ENCODE data around the gene SLC18B1. TPM values are rescaled to one million over a fixed set of nuclear protein-coding genes. Genes with fewer than 3 reads are reported as not detected.

SLC18B1 gene
- total RNA-seq = 3.4 and 3.7 TPM in 2 replicates

- DNase-seq (ENCODE audit: low spot score) = no peak
- Mint-ChIP-seq H3K9me3 (no peaks in the 10 kb centered on the region), H3K4me1 (ENCODE audit: low read depth) (peaks cover 15% of the 10 kb centered on the region), H3K27me3 (ENCODE audit: insufficient read depth) (peaks cover 3% of the 10 kb centered on the region), H3K36me3 (ENCODE audit: low read depth) (peaks cover 2% of the 10 kb centered on the region), H3K4me3 (no peak within 1 kb of the TSS), H3K27ac (peak within 1 kb of the TSS; percentile 80)
- intact Hi-C loops (cut with micrococcal nuclease) = loop anchor here (1.0 to 2.0 kb wide), 3 partner anchors 13 to 268 kb away; no protein-coding TSS in a partner anchor
Measured at GRCh38 chr6:132797951-132798868, at the start of gene SLC18B1. Gene SLC18B1, minus strand, starts transcription at chr6:132798637. Its CDS starts 181 bp downstream, at chr6:132798456.

GRCh38 chr6:132843316-132844035 is 45.0 kb upstream of the SLC18B1 start:
- no peaks in the 10 kb centered on the region for H3K4me1 Mint-ChIP-seq (ENCODE audit: low read depth)
- no peak for DNase-seq (ENCODE audit: low spot score)
- intact Hi-C loops (cut with micrococcal nuclease) = no loop called here
- no peaks in the 10 kb centered on the region for H3K36me3 Mint-ChIP-seq (ENCODE audit: low read depth)
- H3K27me3 Mint-ChIP-seq (ENCODE audit: insufficient read depth) = peaks cover 2% of the 10 kb centered on the region
- H3K27ac Mint-ChIP-seq = no peak overlapping the region
- H3K4me3 Mint-ChIP-seq = no peak overlapping the region
- no peaks in the 10 kb centered on the region for H3K9me3 Mint-ChIP-seq

GRCh38 chr6:132841966-132842365 is 43.5 kb upstream of the SLC18B1 start:
- no peak for DNase-seq (ENCODE audit: low spot score)
- intact Hi-C loops (cut with micrococcal nuclease) = no loop called here
- no peak overlapping the region for H3K27ac Mint-ChIP-seq
- H3K4me1 Mint-ChIP-seq (ENCODE audit: low read depth) = no peaks in the 10 kb centered on the region
- H3K27me3 Mint-ChIP-seq (ENCODE audit: insufficient read depth) = peaks cover 4% of the 10 kb centered on the region
- no peak overlapping the region for H3K4me3 Mint-ChIP-seq
- H3K36me3 Mint-ChIP-seq (ENCODE audit: low read depth) = no peaks in the 10 kb centered on the region
- no peaks in the 10 kb centered on the region for H3K9me3 Mint-ChIP-seq

- Mint-ChIP-seq H3K9me3 (no peaks in the 10 kb centered on the region), H3K27ac (no peak overlapping the region), H3K4me1 (ENCODE audit: low read depth) (no peaks in the 10 kb centered on the region), H3K36me3 (ENCODE audit: low read depth) (no peaks in the 10 kb centered on the region), H3K4me3 (no peak overlapping the region), H3K27me3 (ENCODE audit: insufficient read depth) (peaks cover 10% of the 10 kb centered on the region)
- DNase-seq (ENCODE audit: low spot score) = no peak
- intact Hi-C loops (cut with micrococcal nuclease) = no loop called here
Measured at GRCh38 chr6:132832891-132833290, 34.5 kb upstream of the SLC18B1 start.

GRCh38 chr6:132830334-132830751 is 31.9 kb upstream of the SLC18B1 start:
- peaks cover 9% of the 10 kb centered on the region for H3K27me3 Mint-ChIP-seq (ENCODE audit: insufficient read depth)
- H3K9me3 Mint-ChIP-seq = no peaks in the 10 kb centered on the region
- DNase-seq (ENCODE audit: low spot score) = no peak
- H3K27ac Mint-ChIP-seq = no peak overlapping the region
- no peaks in the 10 kb centered on the region for H3K4me1 Mint-ChIP-seq (ENCODE audit: low read depth)
- H3K36me3 Mint-ChIP-seq (ENCODE audit: low read depth) = no peaks in the 10 kb centered on the region
- H3K4me3 Mint-ChIP-seq = no peak overlapping the region
- intact Hi-C loops (cut with micrococcal nuclease) = no loop called here

GRCh38 chr6:132820629-132821381 is 22.4 kb upstream of the SLC18B1 start:
- intact Hi-C loops (cut with micrococcal nuclease) = loop anchor here (5.0 kb wide), 1 partner anchor 691 kb away; no protein-coding TSS in a partner anchor
- DNase-seq (ENCODE audit: low spot score) = no peak
- H3K9me3 Mint-ChIP-seq = no peaks in the 10 kb centered on the region

GRCh38 chr6:132819405-132820161 is 21.1 kb upstream of the SLC18B1 start:
- H3K27ac Mint-ChIP-seq = peak overlapping the region; percentile 72
- DNase-seq (ENCODE audit: low spot score) = no peak
- peaks cover 50% of the 10 kb centered on the region for H3K4me1 Mint-ChIP-seq (ENCODE audit: low read depth)
- intact Hi-C loops (cut with micrococcal nuclease) = loop anchor here (5.0 kb wide), 1 partner anchor 693 kb away; no protein-coding TSS in a partner anchor
- peaks cover 2% of the 10 kb centered on the region for H3K27me3 Mint-ChIP-seq (ENCODE audit: insufficient read depth)
- no peaks in the 10 kb centered on the region for H3K9me3 Mint-ChIP-seq
- peak overlapping the region; percentile 47 for H3K4me3 Mint-ChIP-seq
- H3K36me3 Mint-ChIP-seq (ENCODE audit: low read depth) = peaks cover 52% of the 10 kb centered on the region

More at GRCh38 chr6:132820629-132821381, 22.4 kb upstream of the SLC18B1 start:
- H3K4me3 Mint-ChIP-seq = no peak overlapping the region
- peaks cover 44% of the 10 kb centered on the region for H3K4me1 Mint-ChIP-seq (ENCODE audit: low read depth)
- peaks cover 3% of the 10 kb centered on the region for H3K27me3 Mint-ChIP-seq (ENCODE audit: insufficient read depth)
- peaks cover 40% of the 10 kb centered on the region for H3K36me3 Mint-ChIP-seq (ENCODE audit: low read depth)
- H3K27ac Mint-ChIP-seq = no peak overlapping the region

- DNase-seq (ENCODE audit: low spot score) = no peak
- Mint-ChIP-seq H3K27ac (peak overlapping the region; percentile 72), H3K9me3 (no peaks in the 10 kb centered on the region), H3K4me3 (peak overlapping the region; percentile 47), H3K27me3 (ENCODE audit: insufficient read depth) (peaks cover 2% of the 10 kb centered on the region), H3K4me1 (ENCODE audit: low read depth) (peaks cover 50% of the 10 kb centered on the region), H3K36me3 (ENCODE audit: low read depth) (peaks cover 55% of the 10 kb centered on the region)
- intact Hi-C loops (cut with micrococcal nuclease) = no loop called here
Measured at GRCh38 chr6:132818404-132819359, 20.2 kb upstream of the SLC18B1 start.

- DNase-seq (ENCODE audit: low spot score) = no peak
- intact Hi-C loops (cut with micrococcal nuclease) = no loop called here
- H3K4me1 Mint-ChIP-seq (ENCODE audit: low read depth) = peaks cover 56% of the 10 kb centered on the region
- peak overlapping the region; percentile 89 for H3K4me3 Mint-ChIP-seq
- H3K9me3 Mint-ChIP-seq = no peaks in the 10 kb centered on the region
- H3K36me3 Mint-ChIP-seq (ENCODE audit: low read depth) = peaks cover 55% of the 10 kb centered on the region
- H3K27me3 Mint-ChIP-seq (ENCODE audit: insufficient read depth) = no peaks in the 10 kb centered on the region
- H3K27ac Mint-ChIP-seq = peak overlapping the region; percentile 68
Measured at GRCh38 chr6:132817554-132818403, 19.3 kb upstream of the SLC18B1 start.

GRCh38 chr6:132816660-132817059 is 18.2 kb upstream of the SLC18B1 start:
- Mint-ChIP-seq H3K27me3 (ENCODE audit: insufficient read depth) (no peaks in the 10 kb centered on the region), H3K4me1 (ENCODE audit: low read depth) (peaks cover 63% of the 10 kb centered on the region), H3K9me3 (no peaks in the 10 kb centered on the region), H3K4me3 (peak overlapping the region; percentile 89), H3K27ac (no peak overlapping the region), H3K36me3 (ENCODE audit: low read depth) (peaks cover 55% of the 10 kb centered on the region)
- no peak for DNase-seq (ENCODE audit: low spot score)
- intact Hi-C loops (cut with micrococcal nuclease) = no loop called here
